Measurements from ENCODE around the gene SYNGR1. TPM values are rescaled to one million over a fixed set of nuclear protein-coding genes. Genes with fewer than 3 reads are reported as not detected.

Gene SYNGR1
- total and polyA plus RNA-seq, 2 of the 8 experiments (the other 6 are each of a cell fraction or from before 2014, with no cell fraction given) = 32.5 to 84.7 TPM

DNA sequence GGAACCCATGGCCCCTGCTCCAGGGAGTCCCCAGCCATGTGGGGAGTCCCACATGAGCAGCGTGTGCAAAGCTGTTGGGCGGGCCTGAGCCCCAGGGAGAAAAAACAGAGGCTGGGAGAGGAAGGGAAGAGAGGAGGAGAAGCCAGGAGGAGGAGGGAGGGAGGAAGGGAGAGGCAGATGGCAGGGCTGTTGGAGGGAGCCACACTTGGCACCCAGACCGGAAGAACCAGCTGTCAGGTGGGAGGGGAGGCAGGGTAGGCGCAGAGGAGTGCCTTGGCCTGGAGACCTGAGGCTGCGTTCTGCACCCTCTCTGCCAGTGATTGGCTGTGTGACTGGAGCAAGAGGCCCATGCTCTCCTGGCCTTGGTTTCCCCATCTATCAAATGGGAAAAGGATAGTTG is 6.7 kb downstream of the SYNGR1 start:
- H3K79me1 ChIP-seq (ENCODE audit: low read depth, low read length) = peaks cover 3% of the 10 kb centered on the region; the same call in 1 of the 2 replicates
- peaks cover 0 to 7% of the 10 kb centered on the region in 2 experiments; a peak in 1 of 4 replicates for H3K79me2 ChIP-seq (ENCODE audit: control insufficient read depth in 1 of 2, insufficient read depth in 2 of 2, low read length in 2 of 2)
- no peak overlapping the region for H4K91ac ChIP-seq (replicated peaks; ENCODE audit: insufficient read length, low read length)
- peaks cover 0 to 5% (median 0%) of the 10 kb centered on the region in 4 experiments; a peak in 1 of 8 replicates for H3K36me3 ChIP-seq (ENCODE audit: control insufficient read depth in 2 of 4, insufficient read depth in 4 of 4, low read length in 3 of 4)
- H2BK120ac ChIP-seq (replicated peaks; ENCODE audit: low read depth, low read length) = no peak overlapping the region
- no peak overlapping the region for H4K5ac ChIP-seq (ENCODE audit: insufficient read length, low read depth, low read length)
- peaks cover 4% of the 10 kb centered on the region for H3K23me2 ChIP-seq (ENCODE audit: low read depth, low read length)
- H4K20me1 ChIP-seq (replicated peaks in 1 of 2; ENCODE audit: control insufficient read depth in 1 of 2, insufficient read depth in 2 of 2, low read length in 2 of 2) = peaks cover 0 to 6% of the 10 kb centered on the region in 2 experiments
- no peak overlapping the region for H3K56ac ChIP-seq (replicated peaks; ENCODE audit: insufficient read length, low read depth, low read length)
- H3K4me2 ChIP-seq (ENCODE audit: insufficient read depth in 1 of 2, low read depth in 2 of 2, low read length in 2 of 2) = no peak overlapping the region
- no peak overlapping the region for H3K9ac ChIP-seq (replicated peaks in 1 of 4; ENCODE audit: extremely low read depth in 1 of 4, low read depth in 3 of 4, low read length in 3 of 4)
- no peaks in the 10 kb centered on the region for H3K9me3 ChIP-seq (ENCODE audit: insufficient read depth in 2 of 2, low read depth in 1 of 2, low read length in 1 of 2)
- H3K14ac ChIP-seq (ENCODE audit: insufficient read length) = no peak overlapping the region
- 85% methylated on average over 5 of the region's 5 CpGs; no CpG with 5 or more reads in 1 of the 2 experiments for WGBS, 2 experiments (ENCODE audit: extremely low coverage in 1 of 2, insufficient coverage in 1 of 2, insufficient read length in 1 of 2, insufficient replicate concordance in 2 of 2, low coverage in 1 of 2, low lambda C conversion rate in 2 of 2, missing lambda C conversion rate in 1 of 2)
- H3K4me3 ChIP-seq (ENCODE audit: extremely low read depth in 1 of 4, insufficient read depth in 2 of 4, low read depth in 3 of 4, low read length in 4 of 4) = no peak overlapping the region
- H2BK15ac ChIP-seq (ENCODE audit: low read length) = 0 out of 2 replicates have a peak overlapping the region, but pooled peaks have one; percentile 81
- no peak overlapping the region for H2AFZ ChIP-seq (ENCODE audit: low read length)
- POLR2A ChIA-PET (ENCODE audit: partially characterized antibody) = interaction anchor here (22.5 kb wide), 1 partner anchor 41 kb away, joined by 413 read pairs; the partner anchor contains the start of gene RPL3
- H3K18ac ChIP-seq (ENCODE audit: extremely low read depth, low read length) = no peak overlapping the region
- H3K4me1 ChIP-seq (replicated peaks in 1 of 4; ENCODE audit: control insufficient read depth in 3 of 4, insufficient read depth in 4 of 4, low read length in 3 of 4) = peaks cover 0 to 24% (median 17%) of the 10 kb centered on the region in 4 experiments; a peak in 6 of 7 replicates
- H3K27me3 ChIP-seq (replicated peaks in 1 of 4; ENCODE audit: control insufficient read depth in 3 of 4, extremely low read depth in 1 of 4, insufficient read depth in 3 of 4, low read length in 3 of 4) = 0 out of 7 replicates have a peak, but pooled peaks cover 0 to under 1% (median 0%) of the 10 kb centered on the region in 4 experiments
- no peak overlapping the region for H2BK5ac ChIP-seq (ENCODE audit: low read depth, low read length)
- H2BK20ac ChIP-seq (ENCODE audit: low read length) = no peak overlapping the region
- DNase-seq (ENCODE audit: low read depth in 1 of 2, low spot score in 2 of 2) (no peak), FAIRE-seq (no peak)
- H3K4ac ChIP-seq (replicated peaks; ENCODE audit: insufficient read length, low read depth, low read length) = no peak overlapping the region
- no peak overlapping the region for H3K27ac ChIP-seq (ENCODE audit: low read depth, low read length)
- TF ChIP-seq FOSL1 (IDR thresholded peaks at IDR 0.05; ENCODE audit: insufficient read depth, low read depth, low read length) = no peak
- TF ChIP-seq HDAC6 (IDR thresholded peaks at IDR 0.05; ENCODE audit: low read depth, low read length) = no peak
- H2BK12ac ChIP-seq (ENCODE audit: low read depth, low read length) = no peak overlapping the region; the same call in 1 of the 2 replicates
- H3K23ac ChIP-seq (ENCODE audit: insufficient read length) = no peak overlapping the region
- no peak overlapping the region for H2AK5ac ChIP-seq (ENCODE audit: low read depth, low read length)
- CTCF ChIA-PET (ENCODE audit: partially characterized antibody) = interaction anchor here (0.5 to 1.2 kb wide), 3 partner anchors 11 to 140 kb away, joined by 3 read pairs; no protein-coding TSS in a partner anchor
- H4K8ac ChIP-seq (ENCODE audit: extremely low read depth, insufficient read depth, low read length) = no peak overlapping the region; the same call in 1 of the 2 replicates
